HG03354 (cell line): ENCODE results near the gene MAMLD1.

Experiments
- ATAC-seq: cut with Tn5 transposase; IDR thresholded peaks from one replicate; pipeline ENCODE4 v1.9.1; 2021; ENCODE audit warnings: mild to moderate bottlenecking; ENCODE audit not compliant: unreplicated experiment, poor library complexity, severe bottlenecking

MAMLD1 gene

DNA sequence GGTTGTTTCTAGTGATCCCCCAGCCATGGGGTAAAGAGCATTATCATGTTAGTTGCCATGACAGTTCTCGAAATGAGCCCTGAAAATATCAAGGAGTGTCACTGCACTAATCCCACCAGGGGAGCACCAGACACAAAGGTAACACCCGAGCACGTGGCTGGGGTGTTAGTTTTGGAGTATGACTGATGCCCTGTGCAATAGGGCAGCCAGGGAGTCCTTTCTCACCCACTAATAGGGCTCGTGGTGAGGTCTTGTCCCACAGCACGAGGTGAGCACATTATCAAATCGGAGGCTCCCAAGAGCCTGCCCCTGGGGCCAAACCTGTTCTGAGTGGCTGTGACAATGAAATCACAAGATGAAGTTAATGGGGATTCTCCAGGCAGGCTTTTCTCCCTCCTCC, 9.6 kb downstream of the MAMLD1 start:
- no peak for ATAC-seq

DNA sequence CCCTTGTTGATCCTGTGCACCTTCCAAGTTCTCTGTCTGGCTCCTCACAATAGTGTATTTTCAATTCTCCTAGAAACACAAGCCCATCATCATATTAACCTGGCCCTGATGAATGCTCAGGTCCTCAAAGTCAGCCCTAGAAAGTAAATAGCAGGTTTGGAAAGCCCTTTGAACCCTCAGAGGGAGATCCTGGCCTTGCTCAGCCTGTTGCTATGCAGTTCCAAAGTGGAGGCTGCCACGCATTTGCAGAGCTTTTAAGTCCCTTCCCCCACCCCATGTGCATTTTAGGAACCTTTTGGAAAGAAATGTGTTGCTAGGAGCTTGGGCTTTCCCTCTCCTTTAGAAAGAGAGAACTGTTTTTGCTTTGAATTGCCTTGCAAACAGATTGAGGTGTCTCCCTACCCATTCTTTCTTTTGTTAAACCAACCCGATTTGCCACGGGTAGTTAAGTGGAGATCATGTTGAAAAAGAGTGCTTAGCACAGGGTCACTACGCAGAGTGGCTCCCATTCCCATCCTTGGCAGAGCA, 12.2 kb downstream of the MAMLD1 start:
- ATAC-seq: no peak

DNA sequence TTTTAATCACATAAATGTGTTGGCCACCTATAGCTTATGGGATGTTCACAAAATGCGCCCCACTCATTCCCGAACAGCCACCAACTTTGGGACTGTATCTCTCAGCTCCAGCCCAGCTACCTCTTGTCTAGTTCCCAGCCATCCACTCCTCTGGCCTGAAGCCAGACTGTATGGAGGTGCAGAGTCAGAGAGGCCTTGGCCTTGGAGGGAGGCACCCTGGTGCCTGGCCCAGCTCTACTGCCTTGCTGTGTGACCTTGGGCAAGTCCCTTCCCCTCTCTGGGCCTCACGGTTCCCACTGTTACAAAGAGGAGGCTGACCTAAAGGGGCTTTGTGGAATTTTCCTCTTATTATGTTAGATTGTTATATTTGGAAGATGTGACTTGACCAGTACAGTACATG, 13.9 kb downstream of the MAMLD1 start:
- no peak for ATAC-seq

DNA sequence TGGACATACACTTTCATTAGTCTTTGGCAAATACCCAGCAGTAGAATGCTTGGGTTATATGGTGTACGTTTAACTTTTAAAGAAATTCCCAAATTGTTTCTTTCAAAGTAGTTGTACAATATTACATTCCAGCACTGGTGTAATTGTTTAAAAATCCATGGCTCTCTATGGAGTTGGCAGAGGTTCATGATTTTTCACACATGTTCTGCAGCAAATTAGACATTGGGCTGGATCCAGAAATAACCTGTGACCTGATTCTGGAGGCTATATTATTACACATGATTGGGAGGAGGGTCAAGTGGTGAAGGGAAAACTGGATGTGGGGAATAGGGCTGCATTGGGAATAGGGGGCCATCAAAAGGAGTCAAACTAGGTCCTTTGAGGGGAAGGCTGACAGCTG, 41.9 kb downstream of the MAMLD1 start:
- ATAC-seq: no peak

DNA sequence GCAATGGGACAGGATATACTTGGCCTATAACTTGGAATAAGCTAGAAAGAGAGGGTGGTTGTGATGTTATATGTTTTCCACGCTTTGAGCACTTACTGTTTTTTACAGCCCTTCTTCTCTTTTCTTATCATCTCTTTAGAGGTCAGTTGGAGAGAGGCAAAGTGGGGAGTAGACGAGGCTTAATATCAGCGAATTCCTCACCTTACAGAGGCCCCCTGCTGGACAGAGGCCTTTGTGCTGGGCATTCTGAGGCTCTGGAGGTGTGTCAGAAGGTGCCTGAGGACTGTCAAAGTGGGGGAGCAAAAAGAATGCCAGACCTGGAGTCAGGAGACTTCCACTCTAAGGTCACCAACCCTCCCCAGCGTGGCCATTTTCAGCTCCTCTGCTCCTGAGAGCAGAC, 42.5 kb downstream of the MAMLD1 start:
- no peak for ATAC-seq

DNA sequence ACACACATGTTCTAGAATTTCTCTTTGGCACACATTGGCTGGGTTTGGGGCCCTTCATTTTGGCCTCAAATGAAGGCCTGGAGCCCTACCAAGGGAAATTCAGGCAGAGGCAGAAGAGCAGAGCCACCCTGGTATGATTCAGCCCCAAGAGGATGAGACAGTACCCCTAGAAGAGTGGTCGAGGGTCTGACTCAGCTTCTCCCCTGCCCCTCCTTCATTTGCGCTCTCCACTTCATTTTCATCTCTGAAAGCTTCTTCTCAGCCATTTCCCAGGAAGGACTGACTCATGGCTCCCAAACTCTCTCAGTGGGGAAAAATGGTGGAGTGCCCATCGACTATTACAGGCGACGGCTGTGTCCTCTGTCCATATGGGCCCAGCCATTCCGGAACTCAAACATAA, 43.5 kb downstream of the MAMLD1 start:
- no peak for ATAC-seq

DNA sequence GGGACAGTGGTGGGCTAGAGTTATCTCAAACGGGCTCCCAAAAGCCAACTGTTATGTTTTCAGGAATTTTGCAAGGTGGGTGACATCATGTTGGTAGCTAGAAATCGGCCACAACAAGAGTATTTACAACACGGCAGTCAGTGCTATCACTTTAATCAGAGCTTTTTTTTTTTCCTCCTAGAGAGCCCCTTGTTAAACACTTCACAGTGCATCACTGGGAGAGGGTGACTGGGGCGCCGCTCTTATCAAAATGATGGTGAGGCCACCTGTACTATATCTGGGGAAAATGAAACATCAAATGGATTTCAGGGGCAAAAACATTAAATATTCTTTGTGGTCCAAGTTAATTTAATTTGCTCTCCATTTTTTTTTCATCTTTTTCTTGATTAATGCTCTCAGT, 44.9 kb downstream of the MAMLD1 start:
- no peak for ATAC-seq

DNA sequence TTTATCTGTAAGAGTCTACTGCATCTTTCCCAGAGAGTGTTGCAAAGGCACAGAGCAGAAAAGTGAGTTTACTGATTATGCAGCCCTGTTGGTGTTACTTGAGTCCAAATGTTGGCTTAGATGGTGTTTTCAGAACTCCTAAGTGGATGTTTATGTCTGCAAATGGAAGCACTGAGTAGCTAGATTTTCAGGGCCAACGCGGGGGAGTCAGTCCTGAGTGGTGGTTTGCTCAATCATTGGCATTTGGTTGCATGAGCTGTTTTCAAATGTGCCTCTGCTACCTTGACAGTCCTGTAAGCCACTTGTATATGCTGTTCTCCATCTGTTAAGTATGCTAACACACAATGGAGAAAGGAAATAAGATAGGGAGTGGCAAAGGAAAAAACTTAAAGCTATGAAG, 45.4 kb downstream of the MAMLD1 start:
- no peak for ATAC-seq

DNA sequence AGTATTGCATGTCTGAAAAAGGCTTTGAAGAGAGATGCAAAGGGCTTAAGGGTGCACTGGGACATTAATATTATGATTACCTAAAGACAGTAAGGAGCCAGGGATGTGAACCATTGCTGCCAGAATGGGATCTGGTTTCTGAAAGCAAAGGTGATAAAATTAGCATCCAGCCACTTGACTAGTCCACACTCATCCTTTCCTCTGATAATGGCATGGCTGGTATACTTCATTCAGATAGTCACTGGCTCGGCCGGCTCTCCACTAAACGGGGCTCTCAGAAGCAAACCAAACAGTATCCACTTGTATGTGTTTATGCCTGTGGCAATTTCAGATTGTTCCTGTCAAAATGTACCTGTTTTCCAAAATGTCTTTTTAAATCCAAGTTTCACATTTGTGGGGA, 46.4 kb downstream of the MAMLD1 start:
- ATAC-seq: no peak

DNA sequence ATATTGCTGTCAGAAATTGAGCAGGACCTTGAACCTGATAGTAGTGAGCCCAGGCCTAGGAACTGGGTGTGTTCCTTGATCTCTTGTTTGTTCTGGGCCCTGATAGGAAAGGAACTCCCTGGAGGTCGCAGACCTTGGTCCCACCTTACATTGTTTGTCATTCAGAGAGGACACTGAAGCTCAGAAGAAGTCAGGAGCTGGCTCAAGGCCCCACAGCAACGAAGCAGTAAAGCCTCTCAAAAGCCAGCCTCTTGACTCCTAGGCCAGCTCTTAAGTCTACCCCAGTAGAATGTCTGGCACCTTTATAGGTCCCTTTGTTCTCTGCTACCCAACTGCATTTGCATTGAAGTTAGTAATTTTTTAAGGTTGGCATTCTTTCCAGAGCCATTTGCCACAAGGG, 46.8 kb downstream of the MAMLD1 start:
- no peak for ATAC-seq

DNA sequence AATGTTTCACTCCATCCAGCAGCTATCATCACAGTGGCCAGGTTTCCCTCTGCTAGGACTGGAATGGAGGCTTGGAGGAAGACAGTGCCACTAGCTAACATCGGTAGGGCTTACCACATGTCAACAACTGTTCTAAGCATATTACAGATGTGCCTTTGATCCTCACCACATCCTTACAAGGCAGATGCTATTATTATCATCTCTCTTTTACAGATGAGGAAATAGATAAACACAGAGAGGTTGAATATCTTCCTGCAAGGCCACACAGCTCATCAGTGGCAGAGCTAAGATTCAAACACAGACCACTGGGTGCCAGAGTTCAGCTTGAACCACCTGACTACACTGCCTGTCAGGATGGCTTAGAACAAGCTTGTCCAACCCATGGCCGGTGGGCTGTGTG, 47.4 kb downstream of the MAMLD1 start:
- ATAC-seq: no peak

DNA sequence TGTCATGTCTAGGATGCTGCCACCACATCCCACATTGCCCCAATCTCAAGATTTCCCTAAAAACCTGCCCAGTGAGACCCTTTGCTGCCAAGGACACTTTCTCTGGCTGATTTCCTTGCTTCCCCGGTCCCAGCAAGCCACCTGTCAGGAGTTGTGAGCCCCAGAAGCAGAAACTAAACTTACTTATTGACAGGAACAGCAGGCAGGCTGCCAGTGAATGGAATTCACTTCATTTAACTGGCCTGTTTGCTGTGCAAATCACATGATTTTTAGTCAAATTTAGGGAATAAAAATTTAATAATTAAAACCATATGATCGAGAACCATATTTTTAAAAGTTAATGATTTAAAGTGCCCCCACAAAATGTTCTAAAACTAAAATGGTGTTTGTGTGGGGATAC, 48.5 kb downstream of the MAMLD1 start:
- no peak for ATAC-seq

DNA sequence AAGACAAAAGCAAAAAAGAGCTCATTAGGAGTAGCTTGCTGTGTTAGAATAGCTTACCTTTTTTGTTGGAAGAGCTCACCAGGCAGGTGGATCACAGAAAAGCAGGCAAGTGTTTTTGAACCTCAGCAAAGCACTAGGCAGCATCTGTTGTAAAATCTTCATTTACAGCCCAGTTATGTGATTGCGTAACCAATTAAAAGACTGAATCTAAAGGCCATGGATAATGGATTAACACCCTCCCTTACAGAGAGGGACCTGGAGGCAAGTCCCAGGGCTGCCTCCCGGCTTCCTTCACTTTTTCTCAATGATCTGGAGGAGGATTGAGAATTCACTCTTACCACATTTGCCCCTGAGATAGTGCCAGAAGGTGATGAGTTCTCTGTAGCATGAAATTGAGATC, 51.1 kb downstream of the MAMLD1 start:
- ATAC-seq: no peak

DNA sequence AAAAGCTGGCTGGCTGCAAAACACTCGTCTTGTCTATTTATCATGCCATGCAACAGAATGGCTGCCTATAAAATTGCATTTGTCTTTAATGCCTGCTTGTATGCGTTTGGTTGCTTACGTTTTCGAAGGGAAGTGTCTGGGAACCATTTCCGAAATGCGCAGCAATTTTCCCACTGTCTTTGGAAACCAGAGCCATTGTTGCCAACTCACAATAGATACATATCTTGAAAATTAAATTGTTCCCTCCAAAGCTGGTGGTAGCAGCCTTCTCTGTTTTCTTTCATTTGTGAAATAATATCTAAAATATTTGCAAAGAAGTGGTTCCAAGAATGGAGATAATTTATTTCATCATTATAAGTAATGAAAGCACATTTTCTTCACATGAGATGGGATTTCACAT, 53.4 kb downstream of the MAMLD1 start:
- ATAC-seq: no peak

DNA sequence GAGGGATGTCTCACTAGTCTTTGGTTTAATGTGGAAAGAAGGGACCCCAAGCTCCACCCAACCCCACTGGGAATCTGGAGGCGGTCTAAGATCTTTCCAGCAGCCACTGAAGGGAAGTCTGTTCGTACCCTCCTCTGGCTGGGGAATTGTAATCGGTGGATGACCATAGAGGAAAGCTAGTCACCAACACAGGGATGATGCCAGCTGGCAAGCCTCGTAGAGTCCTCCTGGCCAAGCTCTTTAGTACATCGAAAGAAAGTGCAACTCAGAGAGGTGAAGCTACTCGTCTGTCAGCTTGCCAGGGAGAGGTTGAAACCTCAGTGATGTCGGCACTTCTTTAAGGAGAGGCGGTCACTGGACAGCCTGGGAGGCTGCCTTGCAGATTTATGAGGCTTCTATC, 58.7 kb downstream of the MAMLD1 start:
- ATAC-seq: no peak

DNA sequence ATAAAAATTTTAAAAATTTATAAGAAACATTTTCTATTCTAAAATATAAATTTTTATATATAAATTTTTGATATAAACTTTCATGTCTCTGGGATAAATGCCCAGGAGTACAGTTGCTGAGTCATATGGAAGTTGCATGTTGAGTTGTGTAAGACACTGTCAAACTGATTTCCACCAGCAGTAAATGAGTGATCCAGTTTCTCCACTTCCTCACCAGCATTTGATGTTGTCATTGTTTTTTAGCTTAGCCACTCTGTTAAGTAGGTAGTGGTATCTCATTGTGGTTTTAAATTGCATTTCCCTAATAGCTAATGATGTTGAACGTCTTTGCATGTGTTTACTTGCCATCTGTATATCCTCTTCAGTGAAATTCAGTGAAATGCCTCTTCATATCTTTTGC, 66.5 kb downstream of the MAMLD1 start:
- ATAC-seq: no peak

DNA sequence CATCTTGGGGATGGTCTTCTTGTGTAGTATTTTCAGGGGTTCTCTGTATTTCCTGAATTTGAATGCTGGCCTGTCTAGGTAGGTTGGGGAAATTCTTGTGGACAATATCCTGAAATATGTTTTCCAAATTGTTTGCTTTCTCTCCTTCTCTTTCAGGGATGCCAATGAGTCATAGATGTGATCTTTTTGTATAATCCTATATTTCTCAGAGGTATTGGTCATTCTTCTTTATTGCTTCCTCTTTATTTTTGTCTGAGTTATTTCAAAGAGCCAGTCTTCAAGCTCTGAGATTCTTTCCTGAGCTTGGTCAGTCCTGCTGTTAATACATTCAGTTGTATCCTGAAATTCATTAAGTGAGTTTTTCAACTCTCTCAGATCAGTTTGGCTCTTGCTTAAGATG, 73.1 kb downstream of the MAMLD1 start:
- ATAC-seq: no peak

DNA sequence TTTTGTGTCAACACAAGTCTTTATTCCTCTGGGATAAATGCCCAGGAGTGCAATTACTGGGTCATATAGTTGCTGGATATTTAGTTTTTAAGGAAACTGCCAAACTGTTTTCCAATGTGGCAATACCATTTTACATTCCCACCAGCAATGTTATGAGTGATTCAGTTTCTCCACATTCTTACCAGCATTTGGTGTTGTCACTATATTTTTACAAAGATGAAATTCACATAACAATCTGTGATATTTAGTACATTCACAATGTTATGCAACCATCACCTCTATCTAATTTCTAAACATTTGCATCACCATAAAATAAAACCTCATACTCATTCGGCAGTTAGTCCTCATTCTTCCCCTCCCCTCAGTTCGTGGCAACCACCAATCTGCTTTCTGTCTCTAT, 75.0 kb downstream of the MAMLD1 start:
- no peak for ATAC-seq

DNA sequence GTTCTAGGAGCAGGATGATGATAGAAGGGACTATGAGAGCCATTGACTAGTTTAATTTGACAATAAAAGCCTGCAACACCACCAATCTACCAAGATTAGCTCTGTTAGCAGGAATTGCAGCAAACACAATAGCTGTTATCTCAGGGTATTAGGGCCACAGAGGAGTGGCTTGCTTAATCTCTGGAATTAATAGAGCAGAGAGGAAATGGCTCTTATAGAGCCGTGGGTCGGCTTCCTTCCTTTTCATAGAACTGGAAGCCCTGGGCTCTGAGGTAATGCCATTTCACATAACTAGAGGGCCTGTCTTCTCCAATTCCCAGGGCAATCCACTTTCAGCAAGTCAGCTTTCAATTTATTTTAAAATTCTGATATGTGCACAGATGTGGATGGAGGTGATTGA, 83.0 kb downstream of the MAMLD1 start:
- no peak for ATAC-seq

DNA sequence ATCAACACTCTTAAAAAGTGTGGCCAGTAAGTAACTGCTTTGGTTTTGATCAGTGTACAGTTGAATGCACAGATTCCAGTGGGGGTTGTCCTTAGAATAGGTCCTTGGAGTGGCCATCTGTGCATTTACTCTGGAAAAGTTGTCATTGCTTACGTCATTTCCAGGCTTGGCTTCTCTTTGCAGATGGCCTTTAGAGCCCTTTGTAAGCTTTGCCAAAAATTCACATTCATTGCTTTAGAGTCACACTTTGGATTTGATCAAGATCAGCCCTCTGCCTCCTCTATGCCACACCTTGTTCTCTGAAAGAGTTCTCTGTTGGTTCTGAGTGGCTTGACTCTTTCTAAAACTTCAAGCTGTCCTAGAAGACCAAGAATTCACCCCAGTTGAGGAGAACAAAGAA, 83.9 kb downstream of the MAMLD1 start:
- no peak for ATAC-seq

DNA sequence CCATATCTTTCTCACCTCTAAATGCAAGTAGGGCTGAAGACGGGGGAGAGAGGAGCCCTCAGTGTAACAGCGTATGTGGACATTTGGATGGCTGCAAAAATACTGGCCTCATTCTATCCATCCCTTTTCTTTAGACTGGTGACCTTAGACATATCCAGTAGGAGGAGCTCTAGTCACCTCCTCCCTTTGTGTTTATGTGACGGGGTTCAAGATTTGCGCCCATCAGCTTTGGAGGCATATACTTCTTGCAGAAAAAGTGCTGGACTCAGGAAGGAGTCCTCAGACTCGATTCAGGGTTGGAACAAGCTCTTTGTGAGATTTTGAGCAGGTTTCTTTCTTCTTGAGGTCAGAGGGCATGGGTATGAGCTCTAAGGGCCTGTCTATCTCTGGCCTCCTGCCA, 86.2 kb downstream of the MAMLD1 start:
- ATAC-seq: no peak

DNA sequence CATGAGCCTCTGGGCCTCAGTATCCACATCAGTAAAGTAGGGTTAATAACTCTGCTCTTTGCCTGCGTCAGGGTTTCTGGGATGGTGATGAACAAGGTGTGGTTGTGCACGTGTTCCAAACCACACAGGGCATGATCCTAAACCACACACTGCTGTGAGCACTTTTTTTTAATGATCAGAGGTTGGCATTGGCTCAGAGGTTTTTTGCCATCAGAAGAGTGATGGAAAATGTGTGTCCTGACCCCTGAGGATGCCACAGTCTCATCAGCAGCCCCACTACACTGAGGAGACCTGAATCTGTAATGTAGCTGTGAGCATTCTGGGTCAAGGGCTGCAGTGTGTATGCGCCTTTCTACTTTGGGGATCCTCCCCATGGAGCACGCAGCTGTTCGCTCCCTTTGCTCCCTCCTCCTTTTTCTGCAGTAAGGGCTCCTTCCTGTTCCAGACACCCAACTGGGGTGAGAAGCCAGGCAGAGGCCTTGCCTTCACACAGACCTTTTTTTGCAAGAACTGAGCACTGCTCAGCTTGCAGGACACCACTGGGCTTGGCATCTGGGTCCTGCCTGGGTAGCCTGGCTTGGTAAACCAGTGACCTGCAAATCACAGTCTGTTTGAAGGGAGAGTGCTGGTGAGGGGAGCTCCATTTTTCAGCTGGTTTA, 87.5 kb downstream of the MAMLD1 start:
- no peak for ATAC-seq
